GM23248 (cell line): ENCODE data around the gene HAL. TPM values are rescaled to one million over a fixed set of nuclear protein-coding genes. Genes with fewer than 3 reads are reported as not detected.
A peak's percentile ranks its signal among the peaks of the same experiment; 100 is the strongest.

Experiments used
- DNase-seq: peaks from one replicate; pipeline ENCODE4 v3.0.0-alpha.2; 2015
- H2AFZ ChIP-seq: fragments of 200-600 bp; sonication (generic); 2 replicates; pipeline ENCODE4 v1.6.1; 2016; ENCODE audit warnings: antibody characterized with exemption
- H3F3A ChIP-seq: fragments of 200-600 bp; sonication (generic); 2 replicates; pipeline ENCODE4 v1.6.1; 2016; ENCODE audit warnings: mild to moderate bottlenecking, antibody characterized with exemption, mixed run types; ENCODE audit not compliant: insufficient read depth
- H3K27ac ChIP-seq: fragments of 200-600 bp; sonication (generic); 2 replicates; pipeline ENCODE4 v1.5.1; 2016; ENCODE audit warnings: mild to moderate bottlenecking
- H3K27me3 ChIP-seq: fragments of 200-600 bp; sonication (generic); replicated peaks from 2 replicates; pipeline ENCODE4 v1.6.1; 2016; ENCODE audit warnings: mild to moderate bottlenecking; ENCODE audit not compliant: insufficient read depth
- H3K36me3 ChIP-seq: fragments of 200-600 bp; sonication (generic); 2 replicates; pipeline ENCODE4 v1.6.1; 2016; ENCODE audit warnings: low read depth, mild to moderate bottlenecking
- H3K4me1 ChIP-seq: fragments of 200-600 bp; sonication (generic); 2 replicates; pipeline ENCODE4 v1.6.1; 2016; ENCODE audit warnings: mild to moderate bottlenecking; ENCODE audit not compliant: insufficient read depth
- H3K4me2 ChIP-seq: fragments of 200-600 bp; sonication (generic); one replicate; pipeline ENCODE4 v1.6.1; 2016; ENCODE audit warnings: mild to moderate bottlenecking; ENCODE audit not compliant: unreplicated experiment
- H3K4me3 ChIP-seq: fragments of 200-600 bp; sonication (generic); 2 replicates; pipeline ENCODE4 v1.5.1; 2016; ENCODE audit warnings: mild to moderate bottlenecking
- H3K79me2 ChIP-seq: fragments of 200-600 bp; sonication (generic); 2 replicates; pipeline ENCODE4 v1.6.1; 2016; ENCODE audit warnings: mild to moderate bottlenecking; ENCODE audit not compliant: insufficient read depth
- H3K9ac ChIP-seq: fragments of 200-600 bp; sonication (generic); 2 replicates; pipeline ENCODE4 v1.6.1; 2016; ENCODE audit warnings: mild to moderate bottlenecking
- H3K9me2 ChIP-seq: fragments of 200-600 bp; sonication (generic); 2 replicates; pipeline ENCODE4 v1.6.1; 2016; ENCODE audit warnings: mixed run types, mild to moderate bottlenecking, moderate library complexity; ENCODE audit not compliant: insufficient read depth
- H3K9me3 ChIP-seq: fragments of 200-600 bp; sonication (generic); one replicate; pipeline ENCODE4 v1.6.1; 2017; ENCODE audit warnings: low read depth
- H4K20me1 ChIP-seq: fragments of 200-600 bp; sonication (generic); 2 replicates; pipeline ENCODE4 v1.6.0; 2016; ENCODE audit not compliant: insufficient read depth
- EZH2 ChIP-seq: fragments of 200-600 bp; sonication (generic); IDR thresholded peaks from 2 replicates; pipeline ENCODE4 v1.6.1; 2018; ENCODE audit warnings: antibody characterized with exemption, mild to moderate bottlenecking; ENCODE audit not compliant: insufficient read depth, poor library complexity, severe bottlenecking
- EZH2phosphoT487 ChIP-seq: fragments of 200-600 bp; sonication (generic); IDR thresholded peaks from 2 replicates; pipeline ENCODE4 v1.6.1; 2018; ENCODE audit warnings: antibody characterized with exemption, moderate library complexity, mild to moderate bottlenecking, low read depth; ENCODE audit not compliant: insufficient read depth
- WGBS, 2 experiments: methylation state at CpG; one replicate each; pipeline ENCODE4 v1.1.6; 2015 to 2017; ENCODE audit warnings: low lambda C conversion rate in 2 of 2, low coverage in 1 of 2; ENCODE audit errors: missing lambda C conversion rate in 2 of 2; 5-methylcytosine and 5-hydroxymethylcytosine counted together
- in situ Hi-C: fragments of 300-500 bp; cut with MboI; formaldehyde crosslinking; loops from 2 replicates; pipeline ENCODE4 v1.15.0; 2020
- polyA plus RNA-seq: library from polyadenylated mRNA; unstranded; fragments of >200 nt; fragmentation: Nextera tagmentation; extraction: Ambion mirVana; gene quantifications from 2 replicates; pipeline ENCODE4 v1.2.1, GENCODE V29; 2016
- total RNA-seq: library from RNA; depleted of rRNA; stranded (reverse); fragments of >200 nt; shearing (Covaris generic); gene quantifications from 2 replicates; pipeline ENCODE4 v1.2.3, GENCODE V29; 2014

The HAL gene
- total and polyA plus RNA-seq, 2 experiments from 2014 or later: not detected

DNA sequence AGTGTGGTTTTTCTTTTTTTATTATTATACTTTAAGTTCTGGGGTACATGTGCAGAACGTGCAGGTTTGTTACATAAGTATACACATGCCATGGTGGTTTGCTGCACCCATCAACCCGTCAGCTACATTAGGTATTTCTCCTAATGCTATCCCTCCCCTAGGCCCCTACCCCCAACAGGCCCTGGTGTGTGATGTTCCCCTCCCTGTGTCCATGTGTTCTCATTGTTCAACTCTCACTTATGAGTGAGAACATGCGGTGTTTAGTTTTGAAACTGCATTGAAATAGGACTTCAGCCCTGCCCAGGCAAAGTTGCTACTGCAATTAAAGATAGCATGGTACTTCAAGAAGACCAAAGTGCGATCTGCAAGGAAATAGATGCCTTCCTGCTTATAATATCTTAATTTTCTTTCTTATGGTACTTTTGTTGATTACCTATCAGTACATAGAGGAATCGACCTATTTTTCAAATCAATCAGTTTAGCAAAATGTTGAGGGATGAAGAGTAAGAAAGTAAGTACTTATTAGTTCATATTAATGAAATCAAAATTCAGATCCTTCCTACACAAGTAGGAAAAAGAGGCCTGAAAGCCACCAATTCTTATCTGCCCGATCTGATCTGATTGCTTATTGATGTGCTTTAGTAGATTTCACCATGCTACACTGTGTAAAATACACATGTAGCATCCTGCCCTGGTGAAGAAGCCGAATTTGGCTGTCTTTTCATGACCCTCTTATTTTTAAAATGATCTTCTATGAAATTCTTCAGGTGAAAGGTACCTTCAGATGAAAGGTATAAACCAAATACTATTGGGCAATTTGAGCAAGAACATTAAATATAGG, 37.6 kb upstream of the HAL start:
- no peaks in the 10 kb centered on the region for H4K20me1 ChIP-seq
- H3K9me2 ChIP-seq: no peaks in the 10 kb centered on the region
- TF ChIP-seq EZH2 (no peak), EZH2phosphoT487 (no peak)
- H3K9me3 ChIP-seq: no peaks in the 10 kb centered on the region
- H3K4me3 ChIP-seq: peak overlapping the region; percentile 94
- in situ Hi-C loops: no loop called here
- peak overlapping the region; percentile 91 for H3K4me2 ChIP-seq
- H2AFZ ChIP-seq: peak overlapping the region; percentile 88
- peaks cover 17% of the 10 kb centered on the region for H3K4me1 ChIP-seq
- H3F3A ChIP-seq: peaks cover 20% of the 10 kb centered on the region
- peak overlapping the region; percentile 82 for H3K9ac ChIP-seq
- H3K36me3 ChIP-seq: no peaks in the 10 kb centered on the region
- DNase-seq: no peak
- peak overlapping the region; percentile 54 for H3K27ac ChIP-seq
- 70 to 76% methylated on average over 7 of the region's 7 CpGs for WGBS, 2 experiments
- no peaks in the 10 kb centered on the region for H3K27me3 ChIP-seq
- peaks cover 47% of the 10 kb centered on the region for H3K79me2 ChIP-seq

DNA sequence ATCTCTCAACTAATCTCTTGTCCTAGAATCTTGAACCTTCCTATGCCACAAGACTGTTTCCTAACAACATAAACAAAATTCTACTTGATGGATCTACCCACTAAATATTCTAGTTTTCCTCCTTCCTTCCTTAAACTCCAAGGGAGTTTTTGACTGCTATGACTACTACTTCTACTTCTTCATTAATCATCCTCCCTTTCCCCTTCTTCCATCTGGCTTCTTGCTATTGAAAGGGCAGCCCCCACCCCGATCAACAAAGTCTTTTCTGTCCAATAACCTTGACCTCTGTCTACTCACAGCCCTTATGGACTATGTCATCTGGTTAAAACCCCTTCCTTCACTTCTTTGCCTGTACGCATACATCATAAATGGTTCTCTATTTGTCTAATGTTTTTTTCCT, 33.7 kb upstream of the HAL start:
- Histone ChIP-seq H3F3A (peaks cover 19% of the 10 kb centered on the region), H3K27ac (no peak overlapping the region), H3K4me3 (no peak overlapping the region), H4K20me1 (no peaks in the 10 kb centered on the region), H3K36me3 (peaks cover 10% of the 10 kb centered on the region; the same call in 1 of the 2 replicates), H3K9me3 (no peaks in the 10 kb centered on the region), H3K4me1 (peaks cover 17% of the 10 kb centered on the region), H3K27me3 (no peaks in the 10 kb centered on the region), H3K79me2 (peaks cover 47% of the 10 kb centered on the region), H3K4me2 (no peak overlapping the region), H3K9me2 (no peaks in the 10 kb centered on the region), H2AFZ (no peak overlapping the region), H3K9ac (no peak overlapping the region)
- in situ Hi-C loops: no loop called here
- no peak for DNase-seq
- TF ChIP-seq EZH2: no peak
- no peak for TF ChIP-seq EZH2phosphoT487
- 95 to 100% methylated on average over 2 of the region's 2 CpGs for WGBS, 2 experiments

DNA sequence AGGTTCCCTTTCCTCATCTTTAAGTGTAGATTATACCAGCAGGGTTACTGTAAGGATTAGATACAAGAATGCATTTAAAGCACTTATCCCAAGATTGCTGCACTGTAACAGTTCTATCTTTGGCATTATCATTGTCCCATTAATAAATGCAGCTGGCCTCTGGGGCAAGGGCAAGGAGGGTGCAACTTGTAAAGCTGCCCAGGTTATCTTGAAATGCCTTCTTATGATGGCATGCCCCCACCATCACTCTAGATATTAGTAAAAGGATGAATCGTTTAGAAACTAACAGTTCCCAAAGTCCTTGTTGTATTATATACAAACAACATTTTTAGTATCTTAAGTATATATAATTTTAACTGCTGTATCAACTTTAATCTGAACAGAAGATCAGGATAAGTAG, 32.4 kb upstream of the HAL start:
- peaks cover 9% of the 10 kb centered on the region; the same call in 1 of the 2 replicates for H3K4me1 ChIP-seq
- no peak overlapping the region for H3K27ac ChIP-seq
- no peaks in the 10 kb centered on the region for H4K20me1 ChIP-seq
- H3K9me2 ChIP-seq: no peaks in the 10 kb centered on the region
- DNase-seq: no peak
- H2AFZ ChIP-seq: no peak overlapping the region
- peaks cover 19% of the 10 kb centered on the region; the same call in 1 of the 2 replicates for H3K36me3 ChIP-seq
- H3K4me2 ChIP-seq: no peak overlapping the region
- WGBS, 2 experiments: 40 to 63% methylated on average over 1 of the region's 1 CpG
- H3K27me3 ChIP-seq: no peaks in the 10 kb centered on the region
- H3K4me3 ChIP-seq: no peak overlapping the region
- no peak overlapping the region for H3K9ac ChIP-seq
- in situ Hi-C loops: no loop called here
- H3K9me3 ChIP-seq: no peaks in the 10 kb centered on the region
- H3K79me2 ChIP-seq: peaks cover 38% of the 10 kb centered on the region
- H3F3A ChIP-seq: peaks cover 6% of the 10 kb centered on the region; the same call in 1 of the 2 replicates
- TF ChIP-seq EZH2 (no peak), EZH2phosphoT487 (no peak)

DNA sequence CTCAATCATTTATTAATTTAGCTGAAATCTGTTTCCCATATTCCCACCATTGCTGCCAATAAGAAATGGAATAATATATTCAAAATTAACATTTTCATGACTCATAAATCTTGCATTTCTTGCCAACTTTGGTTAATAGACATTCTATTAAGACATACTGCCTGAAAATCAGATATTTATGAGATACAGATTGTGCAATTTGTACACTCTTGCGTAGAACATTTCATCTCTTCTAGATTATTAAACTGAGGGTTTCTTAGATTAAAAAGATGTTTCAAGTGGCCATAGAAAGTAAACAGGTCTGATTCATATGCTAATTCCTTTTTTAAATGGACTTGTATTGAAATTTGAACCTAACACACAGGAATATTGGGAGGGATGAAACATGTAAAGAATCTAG, 30.2 kb upstream of the HAL start:
- Histone ChIP-seq H4K20me1 (no peaks in the 10 kb centered on the region), H3K9me3 (no peaks in the 10 kb centered on the region), H3K36me3 (peaks cover 38% of the 10 kb centered on the region), H3F3A (no peaks in the 10 kb centered on the region), H3K9ac (no peak overlapping the region), H3K4me2 (no peak overlapping the region), H3K4me3 (no peak overlapping the region), H3K27ac (no peak overlapping the region), H3K27me3 (no peaks in the 10 kb centered on the region), H3K9me2 (no peaks in the 10 kb centered on the region), H3K4me1 (no peaks in the 10 kb centered on the region), H2AFZ (no peak overlapping the region), H3K79me2 (peaks cover 16% of the 10 kb centered on the region)
- no peak for DNase-seq
- in situ Hi-C loops: no loop called here
- 92 to 96% methylated on average over 1 of the region's 1 CpG for WGBS, 2 experiments
- TF ChIP-seq EZH2: no peak
- TF ChIP-seq EZH2phosphoT487: no peak
